SJCRH30 (cell line): ENCODE results near the gene SEC22C. TPM values are rescaled to one million over a fixed set of nuclear protein-coding genes. Genes with fewer than 3 reads are reported as not detected.

ENCODE experiments used
- DNase-seq, 2 experiments: peaks; one replicate each; pipeline ENCODE4 v3.0.0-alpha.2; 2015 to 2020
- H3K27ac ChIP-seq: fragments of 250-450 bp; sonication (Bioruptor Pico); 2 replicates; pipeline ENCODE4 v1.5.1; 2020; ENCODE audit warnings: mild to moderate bottlenecking, moderate library complexity
- H3K27me3 ChIP-seq: fragments of 250-450 bp; sonication (Bioruptor Pico); 2 replicates; pipeline ENCODE4 v1.5.1; 2020; ENCODE audit warnings: mild to moderate bottlenecking, moderate library complexity
- H3K36me3 ChIP-seq: fragments of 250-450 bp; sonication (Bioruptor Pico); 2 replicates; pipeline ENCODE4 v1.5.1; 2020; ENCODE audit warnings: mild to moderate bottlenecking, moderate library complexity
- H3K4me1 ChIP-seq: fragments of 250-450 bp; sonication (Bioruptor Pico); 2 replicates; pipeline ENCODE4 v1.5.1; 2020; ENCODE audit warnings: mild to moderate bottlenecking, moderate library complexity
- H3K4me3 ChIP-seq: fragments of 250-450 bp; sonication (Bioruptor Pico); 2 replicates; pipeline ENCODE4 v1.5.1; 2020; ENCODE audit warnings: mild to moderate bottlenecking, moderate library complexity
- H3K9me3 ChIP-seq: fragments of 250-450 bp; sonication (Bioruptor Pico); replicated peaks from 2 replicates; pipeline ENCODE4 v1.5.1; 2020; ENCODE audit warnings: mild to moderate bottlenecking, moderate library complexity
- total RNA-seq: library from RNA; depleted of rRNA; stranded (reverse); fragments of >200 nt; shearing (Covaris generic); gene quantifications from 2 replicates; pipeline ENCODE4 v1.2.3, GENCODE V29; 2014

The SEC22C gene
- total RNA-seq, 1 experiment from 2014 or later = 27.2 TPM

DNA sequence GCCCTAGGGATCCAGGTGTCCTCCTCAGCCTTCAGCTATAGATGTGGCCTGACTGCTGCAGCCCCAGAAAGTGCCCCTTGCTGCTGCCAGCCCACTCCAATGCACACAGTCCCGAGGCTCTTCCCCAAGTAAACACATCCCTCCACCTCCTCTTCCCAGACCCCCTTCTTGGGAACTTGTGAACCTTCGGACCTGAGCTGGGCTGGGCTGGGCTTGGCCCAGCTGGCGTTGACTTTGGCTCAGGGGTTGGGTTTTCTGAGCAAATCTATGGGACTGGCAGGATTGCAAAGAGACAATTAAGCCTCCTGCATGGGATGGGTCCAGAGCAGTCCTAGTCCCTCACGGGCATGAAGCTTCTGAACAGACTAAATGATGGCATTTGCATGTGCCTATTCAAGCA is 64.7 kb downstream of the SEC22C start:
- H3K4me1 ChIP-seq = no peaks in the 10 kb centered on the region
- no peak overlapping the region for H3K27ac ChIP-seq
- no peaks in the 10 kb centered on the region for H3K9me3 ChIP-seq
- no peak for DNase-seq
- H3K4me3 ChIP-seq = no peak overlapping the region
- H3K36me3 ChIP-seq = no peaks in the 10 kb centered on the region
- no peaks in the 10 kb centered on the region for H3K27me3 ChIP-seq

- no peaks in the 10 kb centered on the region for H3K27me3 ChIP-seq
- no peaks in the 10 kb centered on the region for H3K9me3 ChIP-seq
- no peaks in the 10 kb centered on the region for H3K4me1 ChIP-seq
- H3K4me3 ChIP-seq = no peak overlapping the region
- no peak overlapping the region for H3K27ac ChIP-seq
- no peaks in the 10 kb centered on the region for H3K36me3 ChIP-seq
- DNase-seq = no peak
Measured at GRCh38 chr3:42516443-42516842, 65.3 kb downstream of the SEC22C start.

DNA sequence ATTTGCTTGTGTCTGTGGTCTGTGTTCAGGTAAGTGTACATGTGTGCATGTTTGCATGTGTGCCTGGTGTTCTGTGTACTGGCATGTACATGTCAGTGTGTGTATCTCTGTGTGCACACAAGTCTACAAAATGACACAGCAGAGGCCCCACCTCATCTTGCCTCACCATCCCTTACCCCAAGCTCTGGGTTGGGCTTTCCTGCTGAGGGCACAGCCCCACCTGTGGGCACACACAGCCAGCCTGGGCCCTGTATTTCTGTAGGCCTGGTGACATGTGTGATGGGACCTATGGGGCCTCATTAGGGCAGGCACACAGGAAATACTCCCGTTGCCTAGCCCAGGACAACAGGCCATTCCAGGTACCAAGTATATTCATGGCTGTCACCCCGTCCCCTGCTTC is 65.8 kb downstream of the SEC22C start:
- Histone ChIP-seq H3K36me3 (no peaks in the 10 kb centered on the region), H3K27me3 (no peaks in the 10 kb centered on the region), H3K27ac (no peak overlapping the region), H3K9me3 (no peaks in the 10 kb centered on the region), H3K4me1 (no peaks in the 10 kb centered on the region), H3K4me3 (no peak overlapping the region)
- no peak for DNase-seq

- Histone ChIP-seq H3K4me3 (no peak overlapping the region), H3K36me3 (no peaks in the 10 kb centered on the region), H3K27ac (no peak overlapping the region), H3K9me3 (no peaks in the 10 kb centered on the region), H3K27me3 (no peaks in the 10 kb centered on the region), H3K4me1 (no peaks in the 10 kb centered on the region)
- no peak for DNase-seq
Measured at GRCh38 chr3:42515391-42515916, 66.3 kb downstream of the SEC22C start.

GRCh38 chr3:42514876-42515275 is 66.9 kb downstream of the SEC22C start:
- no peaks in the 10 kb centered on the region for H3K4me1 ChIP-seq
- H3K27ac ChIP-seq = no peak overlapping the region
- H3K36me3 ChIP-seq = no peaks in the 10 kb centered on the region
- H3K27me3 ChIP-seq = no peaks in the 10 kb centered on the region
- no peak overlapping the region for H3K4me3 ChIP-seq
- no peak for DNase-seq
- H3K9me3 ChIP-seq = no peaks in the 10 kb centered on the region

GRCh38 chr3:42513521-42513920 is 68.2 kb downstream of the SEC22C start:
- Histone ChIP-seq H3K4me1 (no peaks in the 10 kb centered on the region), H3K9me3 (no peaks in the 10 kb centered on the region), H3K27me3 (no peaks in the 10 kb centered on the region), H3K4me3 (no peak overlapping the region), H3K27ac (no peak overlapping the region), H3K36me3 (no peaks in the 10 kb centered on the region)
- DNase-seq = no peak

DNA sequence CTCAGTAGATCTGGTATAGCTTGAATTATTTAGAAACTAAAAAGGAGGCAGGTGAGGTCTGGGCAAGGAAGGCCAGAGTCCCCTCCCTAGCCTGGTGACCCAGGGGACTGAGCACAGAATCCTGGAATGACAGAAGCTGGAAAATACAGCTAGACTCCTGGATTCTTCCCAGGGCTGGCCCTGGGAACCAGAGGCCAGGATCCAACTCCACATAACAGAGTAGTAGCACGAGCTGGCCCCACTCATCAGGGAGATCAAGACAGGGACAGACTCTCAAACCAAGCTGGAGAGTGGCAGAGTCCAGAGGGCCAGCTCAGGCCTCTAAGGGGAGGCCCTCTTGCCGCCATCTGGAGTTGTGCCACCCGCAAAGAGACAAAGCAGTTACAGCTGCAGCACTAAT is 68.6 kb downstream of the SEC22C start:
- Histone ChIP-seq H3K9me3 (no peaks in the 10 kb centered on the region), H3K4me3 (no peak overlapping the region), H3K4me1 (no peaks in the 10 kb centered on the region), H3K27ac (no peak overlapping the region), H3K36me3 (no peaks in the 10 kb centered on the region), H3K27me3 (no peaks in the 10 kb centered on the region)
- DNase-seq = no peak

DNA sequence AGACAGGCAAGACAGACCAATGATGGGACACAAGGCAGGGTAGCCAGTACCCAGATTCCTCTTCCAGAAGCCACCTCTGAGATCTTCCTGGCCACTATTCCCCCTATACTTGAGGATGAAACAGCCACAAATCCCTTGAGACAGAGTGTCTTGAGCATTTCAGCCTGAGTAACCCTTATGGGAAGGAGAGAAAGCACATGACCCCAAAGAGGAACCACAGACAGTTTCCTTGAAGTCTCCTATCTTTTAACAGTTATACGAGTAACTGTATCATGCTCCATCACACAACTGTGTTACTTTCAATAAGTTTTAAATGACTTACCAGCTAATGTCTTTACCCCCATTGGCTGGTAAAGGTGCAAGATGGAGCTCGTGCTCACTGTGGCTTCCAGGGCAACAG is 70.0 kb downstream of the SEC22C start:
- H3K36me3 ChIP-seq = no peaks in the 10 kb centered on the region
- no peaks in the 10 kb centered on the region for H3K4me1 ChIP-seq
- no peaks in the 10 kb centered on the region for H3K9me3 ChIP-seq
- no peaks in the 10 kb centered on the region for H3K27me3 ChIP-seq
- no peak for DNase-seq
- H3K27ac ChIP-seq = no peak overlapping the region
- no peak overlapping the region for H3K4me3 ChIP-seq

DNA sequence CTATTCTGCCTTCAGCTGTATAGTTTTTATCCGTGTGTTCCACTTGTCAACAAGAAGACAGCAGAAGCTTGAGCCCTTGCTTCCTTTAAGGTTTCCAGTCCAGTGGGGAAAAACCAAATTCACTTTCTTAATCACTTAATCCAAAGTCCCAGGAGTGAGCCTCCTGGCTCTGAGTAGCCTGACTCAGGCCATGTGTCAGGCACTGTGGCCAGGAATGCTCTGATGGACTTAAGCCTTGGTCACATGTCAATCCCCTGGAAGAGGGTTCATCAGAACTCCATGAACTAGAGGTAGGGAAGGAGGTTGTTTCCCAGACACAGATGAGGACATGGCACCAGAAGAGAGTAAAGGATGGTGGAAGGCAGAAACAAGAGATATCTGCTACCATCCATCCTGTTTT is 70.6 kb downstream of the SEC22C start:
- no peak overlapping the region for H3K4me3 ChIP-seq
- DNase-seq = no peak
- H3K36me3 ChIP-seq = no peaks in the 10 kb centered on the region
- no peaks in the 10 kb centered on the region for H3K4me1 ChIP-seq
- H3K27me3 ChIP-seq = no peaks in the 10 kb centered on the region
- H3K9me3 ChIP-seq = no peaks in the 10 kb centered on the region
- H3K27ac ChIP-seq = no peak overlapping the region

GRCh38 chr3:42510325-42510724 is 71.4 kb downstream of the SEC22C start:
- Histone ChIP-seq H3K4me3 (no peak overlapping the region), H3K4me1 (no peaks in the 10 kb centered on the region), H3K36me3 (no peaks in the 10 kb centered on the region), H3K27me3 (no peaks in the 10 kb centered on the region), H3K9me3 (no peaks in the 10 kb centered on the region), H3K27ac (no peak overlapping the region)
- DNase-seq = no peak

- no peaks in the 10 kb centered on the region for H3K27me3 ChIP-seq
- H3K4me3 ChIP-seq = no peak overlapping the region
- H3K27ac ChIP-seq = no peak overlapping the region
- H3K36me3 ChIP-seq = no peaks in the 10 kb centered on the region
- no peak for DNase-seq
- no peaks in the 10 kb centered on the region for H3K4me1 ChIP-seq
- no peaks in the 10 kb centered on the region for H3K9me3 ChIP-seq
Measured at GRCh38 chr3:42509111-42509510, 72.7 kb downstream of the SEC22C start.

GRCh38 chr3:42508562-42508961 is 73.2 kb downstream of the SEC22C start:
- no peak for DNase-seq
- H3K27me3 ChIP-seq = no peaks in the 10 kb centered on the region
- no peaks in the 10 kb centered on the region for H3K9me3 ChIP-seq
- no peaks in the 10 kb centered on the region for H3K36me3 ChIP-seq
- no peak overlapping the region for H3K27ac ChIP-seq
- H3K4me1 ChIP-seq = no peaks in the 10 kb centered on the region
- no peak overlapping the region for H3K4me3 ChIP-seq

- Histone ChIP-seq H3K27ac (no peak overlapping the region), H3K9me3 (no peaks in the 10 kb centered on the region), H3K4me1 (no peaks in the 10 kb centered on the region), H3K4me3 (no peak overlapping the region), H3K36me3 (no peaks in the 10 kb centered on the region), H3K27me3 (no peaks in the 10 kb centered on the region)
- DNase-seq = no peak
Measured at GRCh38 chr3:42507761-42508335, 73.9 kb downstream of the SEC22C start.

- H3K4me3 ChIP-seq = no peak overlapping the region
- no peaks in the 10 kb centered on the region for H3K36me3 ChIP-seq
- H3K27me3 ChIP-seq = no peaks in the 10 kb centered on the region
- no peak for DNase-seq
- H3K4me1 ChIP-seq = no peaks in the 10 kb centered on the region
- no peaks in the 10 kb centered on the region for H3K9me3 ChIP-seq
- H3K27ac ChIP-seq = no peak overlapping the region
Measured at GRCh38 chr3:42507252-42507651, 74.5 kb downstream of the SEC22C start.

GRCh38 chr3:42505849-42506410 is 75.8 kb downstream of the SEC22C start:
- no peaks in the 10 kb centered on the region for H3K36me3 ChIP-seq

More at GRCh38 chr3:42505849-42506410, 75.8 kb downstream of the SEC22C start:
- H3K4me3 ChIP-seq = no peak overlapping the region
- H3K27me3 ChIP-seq = no peaks in the 10 kb centered on the region
- no peak overlapping the region for H3K27ac ChIP-seq
- DNase-seq = no peak
- H3K9me3 ChIP-seq = no peaks in the 10 kb centered on the region
- H3K4me1 ChIP-seq = no peaks in the 10 kb centered on the region
